GM13977 (cell line): ENCODE measurements around the gene BTBD16.

Source experiments
- DNase-seq: peaks from one replicate; pipeline ENCODE4 v3.0.0; 2012; ENCODE audit warnings: low spot score
- CTCF ChIP-seq: IDR thresholded peaks from 2 replicates; pipeline ENCODE4 v1.5.1; 2012; ENCODE audit warnings: mild to moderate bottlenecking, control low read depth; ENCODE audit not compliant: insufficient read depth; ENCODE audit errors: extremely low read depth, missing control alignments
- in situ Hi-C: fragments of 300-500 bp; cut with MboI; formaldehyde crosslinking; loops from one replicate; pipeline ENCODE4 v1.12.0; 2022; ENCODE audit warnings: low sequenced_read_pairs, low pct_unique_long_range_greater_than_20kb, mixed read lengths, inconsistent platforms; ENCODE audit not compliant: unreplicated experiment

BTBD16 gene

GRCh38 chr10:122290833-122291532 lies 19.9 kb downstream of the BTBD16 start:
- DNase-seq, result no peak
- in situ Hi-C loops, result loop anchor here (25.0 kb wide), 1 partner anchor 271 kb away; the partner anchor contains the start of gene DMBT1
- TF ChIP-seq CTCF, result no peak

GRCh38 chr10:122291739-122292138 lies 20.6 kb downstream of the BTBD16 start:
- DNase-seq, result no peak
- TF ChIP-seq CTCF, result no peak
- in situ Hi-C loops, result loop anchor here (25.0 kb wide), 1 partner anchor 271 kb away; the partner anchor contains the start of gene DMBT1

GRCh38 chr10:122292376-122292775 lies 21.3 kb downstream of the BTBD16 start:
- no peak for TF ChIP-seq CTCF
- DNase-seq, result no peak
- in situ Hi-C loops, result loop anchor here (25.0 kb wide), 1 partner anchor 270 kb away; the partner anchor contains the start of gene DMBT1

GRCh38 chr10:122293156-122293960 lies 22.3 kb downstream of the BTBD16 start:
- no peak for TF ChIP-seq CTCF
- in situ Hi-C loops, result loop anchor here (25.0 kb wide), 1 partner anchor 269 kb away; the partner anchor contains the start of gene DMBT1
- DNase-seq, result peak; percentile 28

GRCh38 chr10:122293961-122294380 lies 22.9 kb downstream of the BTBD16 start:
- in situ Hi-C loops, result loop anchor here (25.0 kb wide), 1 partner anchor 268 kb away; the partner anchor contains the start of gene DMBT1
- TF ChIP-seq CTCF, result no peak
- DNase-seq, result no peak
